ENCODE data around the gene COL5A2.

The COL5A2 gene

DNA sequence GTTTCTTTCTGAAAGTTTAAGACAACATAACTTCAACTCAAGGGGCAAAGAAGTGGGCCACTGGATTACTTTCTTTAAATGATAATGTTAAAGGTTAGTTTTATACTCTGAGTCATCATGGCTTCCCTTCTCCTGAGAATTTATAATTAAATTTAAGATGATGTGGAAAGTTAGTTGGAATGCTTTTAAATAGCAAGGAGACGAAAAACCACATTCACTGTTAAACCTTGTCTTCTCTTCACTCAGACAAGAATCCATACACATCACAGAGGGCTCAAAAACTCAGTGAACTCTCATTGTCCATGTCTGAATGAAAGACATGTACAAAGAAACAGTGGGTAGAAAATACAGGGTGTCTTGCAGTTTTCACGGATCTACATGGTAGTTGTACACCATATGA lies 65.6 kb downstream of the COL5A2 start:
- TF ChIP-seq TARDBP (IDR thresholded peaks at IDR 0.05): no peak
- TF ChIP-seq FOXM1 (IDR thresholded peaks at IDR 0.05; ENCODE audit: borderline replicate concordance): no peak
- TF ChIP-seq SUZ12 (IDR thresholded peaks at IDR 0.05): no peak
- TF ChIP-seq, protein P1, sequence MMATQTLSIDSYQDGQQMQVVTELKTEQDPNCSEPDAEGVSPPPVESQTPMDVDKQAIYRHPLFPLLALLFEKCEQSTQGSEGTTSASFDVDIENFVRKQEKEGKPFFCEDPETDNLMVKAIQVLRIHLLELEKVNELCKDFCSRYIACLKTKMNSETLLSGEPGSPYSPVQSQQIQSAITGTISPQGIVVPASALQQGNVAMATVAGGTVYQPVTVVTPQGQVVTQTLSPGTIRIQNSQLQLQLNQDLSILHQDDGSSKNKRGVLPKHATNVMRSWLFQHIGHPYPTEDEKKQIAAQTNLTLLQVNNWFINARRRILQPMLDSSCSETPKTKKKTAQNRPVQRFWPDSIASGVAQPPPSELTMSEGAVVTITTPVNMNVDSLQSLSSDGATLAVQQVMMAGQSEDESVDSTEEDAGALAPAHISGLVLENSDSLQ (IDR thresholded peaks at IDR 0.05): no peak
- CTCF ChIA-PET: interaction anchor here (0.6 kb wide), 1 partner anchor 671 kb away, joined by 3 read pairs; no protein-coding TSS in a partner anchor
- POLR2A ChIA-PET: no interaction called here
- no peak for DNase-seq (ENCODE audit: extremely low spot score)

DNA sequence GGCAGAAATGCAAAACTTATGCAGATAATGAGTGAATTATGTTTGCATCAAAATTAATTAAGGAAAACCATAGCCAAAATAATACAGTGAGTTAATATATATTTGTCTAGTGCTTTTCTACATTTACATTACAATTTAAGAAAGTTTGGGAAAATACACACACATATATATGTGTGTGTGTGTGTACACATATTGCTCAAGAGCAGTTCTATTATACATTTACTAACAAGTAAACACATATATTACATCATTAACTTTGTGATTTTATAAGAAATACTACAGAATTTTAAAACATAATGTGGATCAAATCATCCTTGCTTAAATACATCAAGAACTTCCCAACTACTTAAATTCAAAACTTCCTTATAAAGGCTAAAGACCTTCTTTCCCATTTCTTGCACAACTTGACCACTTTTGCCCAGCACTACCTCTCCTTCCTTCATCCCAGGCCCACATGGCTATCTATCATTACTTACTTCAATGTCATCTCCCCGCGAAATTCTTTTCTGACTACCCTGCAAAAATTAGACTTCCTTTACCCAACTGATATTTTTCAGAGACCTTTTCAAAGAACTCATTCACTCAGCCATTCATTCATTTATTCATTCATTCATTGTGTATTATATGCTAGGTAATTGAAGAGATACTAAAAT lies 68.4 kb downstream of the COL5A2 start:
- ChIA-PET CTCF (no interaction called here), POLR2A (no interaction called here)
- TF ChIP-seq SP1 (IDR thresholded peaks at IDR 0.05) (no peak), TARDBP (IDR thresholded peaks at IDR 0.05) (no peak), FOXM1 (IDR thresholded peaks at IDR 0.05; ENCODE audit: borderline replicate concordance) (no peak), LEF1 (IDR thresholded peaks at IDR 0.05; ENCODE audit: borderline replicate concordance) (no peak), FOXK2 (IDR thresholded peaks at IDR 0.05) (no peak), CTBP1 (IDR thresholded peaks at IDR 0.05; ENCODE audit: borderline replicate concordance) (no peak), HDGF (IDR thresholded peaks at IDR 0.05; ENCODE audit: borderline replicate concordance) (no peak)

GRCh38 chr2:189109921-189110397 lies 69.6 kb downstream of the COL5A2 start:
- ChIA-PET POLR2A (no interaction called here), CTCF (no interaction called here)
- no peak for DNase-seq (ENCODE audit: extremely low spot score)
- no peak for TF ChIP-seq SP1 (IDR thresholded peaks at IDR 0.05)
- TF ChIP-seq HDGF (IDR thresholded peaks at IDR 0.05; ENCODE audit: borderline replicate concordance): no peak
- TF ChIP-seq ARNT (IDR thresholded peaks at IDR 0.05): no peak
- TF ChIP-seq SUZ12 (IDR thresholded peaks at IDR 0.05): no peak
- TF ChIP-seq BHLHE40 (IDR thresholded peaks at IDR 0.05; ENCODE audit: borderline replicate concordance): no peak
- TF ChIP-seq ZNF384 (IDR thresholded peaks at IDR 0.05): no peak
- TF ChIP-seq, protein P1 (IDR thresholded peaks at IDR 0.05): no peak

More for the DNA sequence above, 68.4 kb downstream of the COL5A2 start:
- DNase-seq (ENCODE audit: extremely low spot score): no peak

- CTCF ChIA-PET: no interaction called here
Observed at GRCh38 chr2:189104934-189105333, 74.6 kb downstream of the COL5A2 start.

GRCh38 chr2:189102735-189103134 lies 76.8 kb downstream of the COL5A2 start:
- POLR2A ChIA-PET: no interaction called here
- CTCF ChIA-PET: no interaction called here
- TF ChIP-seq FOXK2 (IDR thresholded peaks at IDR 0.05) (no peak), L3MBTL2 (conservative IDR thresholded peaks at IDR 0.05) (no peak), FOXM1 (IDR thresholded peaks at IDR 0.05; ENCODE audit: borderline replicate concordance) (no peak), ELF4 (IDR thresholded peaks at IDR 0.05) (no peak), HDGF (IDR thresholded peaks at IDR 0.05; ENCODE audit: borderline replicate concordance) (no peak), FOXA1 (IDR thresholded peaks at IDR 0.05) (no peak), NFRKB (IDR thresholded peaks at IDR 0.05) (no peak), ARNT (IDR thresholded peaks at IDR 0.05) (no peak), ZNF384 (IDR thresholded peaks at IDR 0.05) (no peak), LEF1 (IDR thresholded peaks at IDR 0.05; ENCODE audit: borderline replicate concordance) (no peak), CTBP1 (IDR thresholded peaks at IDR 0.05; ENCODE audit: borderline replicate concordance) (no peak), SP1 (IDR thresholded peaks at IDR 0.05) (no peak), TARDBP (IDR thresholded peaks at IDR 0.05) (no peak), SUZ12 (IDR thresholded peaks at IDR 0.05) (no peak), BHLHE40 (IDR thresholded peaks at IDR 0.05; ENCODE audit: borderline replicate concordance) (no peak)
- TF ChIP-seq, protein P1 (IDR thresholded peaks at IDR 0.05): no peak
- no peak for DNase-seq (ENCODE audit: extremely low spot score)

More at GRCh38 chr2:189104934-189105333, 74.6 kb downstream of the COL5A2 start:
- no peak for DNase-seq (ENCODE audit: extremely low spot score)
- POLR2A ChIA-PET: no interaction called here
- TF ChIP-seq ZNF384 (IDR thresholded peaks at IDR 0.05): no peak
- no peak for TF ChIP-seq FOXA1 (IDR thresholded peaks at IDR 0.05)
- no peak for TF ChIP-seq LEF1 (IDR thresholded peaks at IDR 0.05; ENCODE audit: borderline replicate concordance)
- no peak for TF ChIP-seq CTBP1 (IDR thresholded peaks at IDR 0.05; ENCODE audit: borderline replicate concordance)
- TF ChIP-seq BHLHE40 (IDR thresholded peaks at IDR 0.05; ENCODE audit: borderline replicate concordance): no peak
- no peak for TF ChIP-seq SP1 (IDR thresholded peaks at IDR 0.05)
- TF ChIP-seq FOXM1 (IDR thresholded peaks at IDR 0.05; ENCODE audit: borderline replicate concordance): no peak
- TF ChIP-seq ELF4 (IDR thresholded peaks at IDR 0.05): no peak
- TF ChIP-seq HDGF (IDR thresholded peaks at IDR 0.05; ENCODE audit: borderline replicate concordance): no peak
- TF ChIP-seq, protein P1 (IDR thresholded peaks at IDR 0.05): no peak
- no peak for TF ChIP-seq FOXK2 (IDR thresholded peaks at IDR 0.05)
- TF ChIP-seq L3MBTL2 (conservative IDR thresholded peaks at IDR 0.05): no peak
- TF ChIP-seq SUZ12 (IDR thresholded peaks at IDR 0.05): no peak
- TF ChIP-seq ARNT (IDR thresholded peaks at IDR 0.05): no peak

- ChIA-PET CTCF (no interaction called here), POLR2A (no interaction called here)
- TF ChIP-seq HDGF (IDR thresholded peaks at IDR 0.05; ENCODE audit: borderline replicate concordance) (no peak), LEF1 (IDR thresholded peaks at IDR 0.05; ENCODE audit: borderline replicate concordance) (no peak), SUZ12 (IDR thresholded peaks at IDR 0.05) (no peak), FOXA1 (IDR thresholded peaks at IDR 0.05) (no peak), SP1 (IDR thresholded peaks at IDR 0.05) (no peak), TARDBP (IDR thresholded peaks at IDR 0.05) (no peak), NFRKB (IDR thresholded peaks at IDR 0.05) (no peak), FOXK2 (IDR thresholded peaks at IDR 0.05) (no peak), ZNF384 (IDR thresholded peaks at IDR 0.05) (no peak), CTBP1 (IDR thresholded peaks at IDR 0.05; ENCODE audit: borderline replicate concordance) (no peak), L3MBTL2 (conservative IDR thresholded peaks at IDR 0.05) (no peak), ELF4 (IDR thresholded peaks at IDR 0.05) (no peak), FOXM1 (IDR thresholded peaks at IDR 0.05; ENCODE audit: borderline replicate concordance) (no peak), ARNT (IDR thresholded peaks at IDR 0.05) (no peak), BHLHE40 (IDR thresholded peaks at IDR 0.05; ENCODE audit: borderline replicate concordance) (no peak)
- TF ChIP-seq, protein P1 (IDR thresholded peaks at IDR 0.05): no peak
- DNase-seq (ENCODE audit: extremely low spot score): no peak
Observed at GRCh38 chr2:189097934-189098333, 81.6 kb downstream of the COL5A2 start.
